ENCODE results near the gene FGG. TPM values are rescaled to one million over a fixed set of nuclear protein-coding genes. Genes with fewer than 3 reads are reported as not detected.

FGG gene
- total and polyA plus RNA-seq, 2 of the 13 experiments (the other 11 are each of a cell fraction or from before 2014, with no cell fraction given): 1,037 to 2,423 TPM

DNA sequence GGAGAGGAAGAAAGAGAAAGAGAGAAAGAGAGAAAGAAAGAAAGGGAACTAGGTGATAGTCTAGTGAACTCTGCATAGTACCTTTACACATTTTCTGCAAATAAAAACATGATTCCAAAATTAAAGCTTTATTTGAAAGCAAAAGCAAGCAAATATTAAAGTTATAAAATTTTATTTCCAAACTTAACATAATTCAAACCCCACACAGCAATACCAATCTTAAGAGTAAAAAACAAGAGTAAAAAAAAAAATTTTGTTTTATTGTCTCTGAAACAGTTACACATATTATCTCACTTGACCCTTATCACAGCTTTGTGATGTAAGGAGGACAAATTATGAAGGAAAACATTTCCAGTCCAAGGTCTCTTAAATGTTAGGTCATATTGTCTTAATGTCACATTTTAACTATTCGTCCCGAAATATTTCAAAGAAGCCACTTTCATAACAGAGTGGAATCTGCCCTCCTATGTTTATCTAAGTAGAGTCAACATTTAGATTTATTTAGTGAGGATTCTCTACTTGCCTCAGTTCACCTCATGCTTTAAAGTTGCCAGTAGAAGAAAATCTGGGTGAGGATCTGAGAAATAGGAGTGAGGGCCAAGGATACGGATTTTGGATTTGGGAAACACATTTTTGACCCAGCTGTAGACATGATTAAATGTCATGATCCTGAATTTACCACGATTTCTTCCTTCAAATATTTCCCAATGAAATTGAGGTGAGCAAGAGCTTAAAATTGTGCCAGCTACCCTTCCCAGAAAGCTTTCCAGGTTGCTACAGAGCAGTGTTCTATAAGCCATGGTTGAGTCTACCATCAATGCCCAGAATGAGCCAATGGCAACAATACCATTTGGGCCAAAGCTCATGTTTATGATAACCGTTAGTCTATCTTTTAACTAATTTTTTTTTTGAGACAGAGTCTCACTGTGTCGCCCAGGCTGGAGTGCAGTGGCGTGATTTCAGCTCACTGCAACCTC lies 14.4 kb downstream of the FGG start (continued):
- TF ChIP-seq, protein P1, sequence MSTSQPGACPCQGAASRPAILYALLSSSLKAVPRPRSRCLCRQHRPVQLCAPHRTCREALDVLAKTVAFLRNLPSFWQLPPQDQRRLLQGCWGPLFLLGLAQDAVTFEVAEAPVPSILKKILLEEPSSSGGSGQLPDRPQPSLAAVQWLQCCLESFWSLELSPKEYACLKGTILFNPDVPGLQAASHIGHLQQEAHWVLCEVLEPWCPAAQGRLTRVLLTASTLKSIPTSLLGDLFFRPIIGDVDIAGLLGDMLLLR (CRISPR knock-in tag; IDR thresholded peaks at IDR 0.05): no peak
- TF ChIP-seq MED13 (CRISPR knock-in tag; IDR thresholded peaks at IDR 0.05) (peak; percentile 96), ZNF224 (CRISPR knock-in tag; IDR thresholded peaks at IDR 0.05) (no peak), PRPF4 (IDR thresholded peaks at IDR 0.05; ENCODE audit: low read depth, low read length, poor library complexity, severe bottlenecking) (no peak), ZNF547 (CRISPR knock-in tag; IDR thresholded peaks at IDR 0.05) (no peak), ZNF136 (CRISPR knock-in tag; IDR thresholded peaks at IDR 0.05; ENCODE audit: low read depth) (no peak), NCOR1 (IDR thresholded peaks at IDR 0.05; ENCODE audit: borderline replicate concordance, low read length) (peak; percentile 96), HOXA5 (CRISPR knock-in tag; IDR thresholded peaks at IDR 0.05) (peak; percentile 45; the same call in 1 of the 2 replicates), HHEX (CRISPR knock-in tag; IDR thresholded peaks at IDR 0.05) (peak; percentile 76), ZNF282 (IDR thresholded peaks at IDR 0.05; ENCODE audit: partially characterized antibody) (no peak), RFX3 (CRISPR knock-in tag; IDR thresholded peaks at IDR 0.05) (no peak), ZNF644 (CRISPR knock-in tag; IDR thresholded peaks at IDR 0.05; ENCODE audit: low read depth) (peak; percentile 45; the same call in 1 of the 2 replicates), ELF3 (CRISPR knock-in tag; IDR thresholded peaks at IDR 0.05) (peak; percentile 78), POLR2AphosphoS5 (IDR thresholded peaks at IDR 0.05; ENCODE audit: low read depth, low read length) (peak; percentile 47; the same call in 1 of the 2 replicates)
- TF ChIP-seq, protein P2, sequence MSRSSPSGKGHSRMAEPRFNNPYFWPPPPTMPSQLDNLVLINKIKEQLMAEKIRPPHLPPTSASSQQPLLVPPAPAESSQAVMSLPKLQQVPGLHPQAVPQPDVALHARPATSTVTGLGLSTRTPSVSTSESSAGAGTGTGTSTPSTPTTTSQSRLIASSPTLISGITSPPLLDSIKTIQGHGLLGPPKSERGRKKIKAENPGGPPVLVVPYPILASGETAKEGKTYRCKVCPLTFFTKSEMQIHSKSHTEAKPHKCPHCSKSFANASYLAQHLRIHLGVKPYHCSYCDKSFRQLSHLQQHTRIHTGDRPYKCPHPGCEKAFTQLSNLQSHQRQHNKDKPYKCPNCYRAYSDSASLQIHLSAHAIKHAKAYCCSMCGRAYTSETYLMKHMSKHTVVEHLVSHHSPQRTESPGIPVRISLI (CRISPR knock-in tag; IDR thresholded peaks at IDR 0.05; ENCODE audit: borderline replicate concordance): peak; percentile 90
- TF ChIP-seq, protein P3, sequence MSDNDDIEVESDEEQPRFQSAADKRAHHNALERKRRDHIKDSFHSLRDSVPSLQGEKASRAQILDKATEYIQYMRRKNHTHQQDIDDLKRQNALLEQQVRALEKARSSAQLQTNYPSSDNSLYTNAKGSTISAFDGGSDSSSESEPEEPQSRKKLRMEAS (IDR thresholded peaks at IDR 0.05): peak; percentile 69
- TF ChIP-seq, protein P4, sequence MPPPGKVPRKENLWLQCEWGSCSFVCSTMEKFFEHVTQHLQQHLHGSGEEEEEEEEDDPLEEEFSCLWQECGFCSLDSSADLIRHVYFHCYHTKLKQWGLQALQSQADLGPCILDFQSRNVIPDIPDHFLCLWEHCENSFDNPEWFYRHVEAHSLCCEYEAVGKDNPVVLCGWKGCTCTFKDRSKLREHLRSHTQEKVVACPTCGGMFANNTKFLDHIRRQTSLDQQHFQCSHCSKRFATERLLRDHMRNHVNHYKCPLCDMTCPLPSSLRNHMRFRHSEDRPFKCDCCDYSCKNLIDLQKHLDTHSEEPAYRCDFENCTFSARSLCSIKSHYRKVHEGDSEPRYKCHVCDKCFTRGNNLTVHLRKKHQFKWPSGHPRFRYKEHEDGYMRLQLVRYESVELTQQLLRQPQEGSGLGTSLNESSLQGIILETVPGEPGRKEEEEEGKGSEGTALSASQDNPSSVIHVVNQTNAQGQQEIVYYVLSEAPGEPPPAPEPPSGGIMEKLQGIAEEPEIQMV (CRISPR knock-in tag; IDR thresholded peaks at IDR 0.05; ENCODE audit: low read depth): no peak
- TF ChIP-seq, protein P5, sequence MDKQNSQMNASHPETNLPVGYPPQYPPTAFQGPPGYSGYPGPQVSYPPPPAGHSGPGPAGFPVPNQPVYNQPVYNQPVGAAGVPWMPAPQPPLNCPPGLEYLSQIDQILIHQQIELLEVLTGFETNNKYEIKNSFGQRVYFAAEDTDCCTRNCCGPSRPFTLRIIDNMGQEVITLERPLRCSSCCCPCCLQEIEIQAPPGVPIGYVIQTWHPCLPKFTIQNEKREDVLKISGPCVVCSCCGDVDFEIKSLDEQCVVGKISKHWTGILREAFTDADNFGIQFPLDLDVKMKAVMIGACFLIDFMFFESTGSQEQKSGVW (CRISPR knock-in tag; IDR thresholded peaks at IDR 0.05; ENCODE audit: borderline replicate concordance): no peak
- TF ChIP-seq, protein P6, sequence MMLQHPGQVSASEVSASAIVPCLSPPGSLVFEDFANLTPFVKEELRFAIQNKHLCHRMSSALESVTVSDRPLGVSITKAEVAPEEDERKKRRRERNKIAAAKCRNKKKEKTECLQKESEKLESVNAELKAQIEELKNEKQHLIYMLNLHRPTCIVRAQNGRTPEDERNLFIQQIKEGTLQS (CRISPR knock-in tag; IDR thresholded peaks at IDR 0.05): no peak
- TF ChIP-seq, protein P7, sequence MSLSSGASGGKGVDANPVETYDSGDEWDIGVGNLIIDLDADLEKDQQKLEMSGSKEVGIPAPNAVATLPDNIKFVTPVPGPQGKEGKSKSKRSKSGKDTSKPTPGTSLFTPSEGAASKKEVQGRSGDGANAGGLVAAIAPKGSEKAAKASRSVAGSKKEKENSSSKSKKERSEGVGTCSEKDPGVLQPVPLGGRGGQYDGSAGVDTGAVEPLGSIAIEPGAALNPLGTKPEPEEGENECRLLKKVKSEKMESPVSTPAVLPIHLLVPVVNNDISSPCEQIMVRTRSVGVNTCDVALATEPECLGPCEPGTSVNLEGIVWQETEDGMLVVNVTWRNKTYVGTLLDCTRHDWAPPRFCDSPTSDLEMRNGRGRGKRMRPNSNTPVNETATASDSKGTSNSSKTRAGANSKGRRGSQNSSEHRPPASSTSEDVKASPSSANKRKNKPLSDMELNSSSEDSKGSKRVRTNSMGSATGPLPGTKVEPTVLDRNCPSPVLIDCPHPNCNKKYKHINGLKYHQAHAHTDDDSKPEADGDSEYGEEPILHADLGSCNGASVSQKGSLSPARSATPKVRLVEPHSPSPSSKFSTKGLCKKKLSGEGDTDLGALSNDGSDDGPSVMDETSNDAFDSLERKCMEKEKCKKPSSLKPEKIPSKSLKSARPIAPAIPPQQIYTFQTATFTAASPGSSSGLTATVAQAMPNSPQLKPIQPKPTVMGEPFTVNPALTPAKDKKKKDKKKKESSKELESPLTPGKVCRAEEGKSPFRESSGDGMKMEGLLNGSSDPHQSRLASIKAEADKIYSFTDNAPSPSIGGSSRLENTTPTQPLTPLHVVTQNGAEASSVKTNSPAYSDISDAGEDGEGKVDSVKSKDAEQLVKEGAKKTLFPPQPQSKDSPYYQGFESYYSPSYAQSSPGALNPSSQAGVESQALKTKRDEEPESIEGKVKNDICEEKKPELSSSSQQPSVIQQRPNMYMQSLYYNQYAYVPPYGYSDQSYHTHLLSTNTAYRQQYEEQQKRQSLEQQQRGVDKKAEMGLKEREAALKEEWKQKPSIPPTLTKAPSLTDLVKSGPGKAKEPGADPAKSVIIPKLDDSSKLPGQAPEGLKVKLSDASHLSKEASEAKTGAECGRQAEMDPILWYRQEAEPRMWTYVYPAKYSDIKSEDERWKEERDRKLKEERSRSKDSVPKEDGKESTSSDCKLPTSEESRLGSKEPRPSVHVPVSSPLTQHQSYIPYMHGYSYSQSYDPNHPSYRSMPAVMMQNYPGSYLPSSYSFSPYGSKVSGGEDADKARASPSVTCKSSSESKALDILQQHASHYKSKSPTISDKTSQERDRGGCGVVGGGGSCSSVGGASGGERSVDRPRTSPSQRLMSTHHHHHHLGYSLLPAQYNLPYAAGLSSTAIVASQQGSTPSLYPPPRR (CRISPR knock-in tag; IDR thresholded peaks at IDR 0.05; ENCODE audit: borderline replicate concordance): peak; percentile 98

Data from HepG2 (cell line).